DMS 273 treated with DMSO at 0.1 percent for 48 hours (cell line): ENCODE measurements around the gene CAMSAP3.

Experiments
- DNase-seq: peaks from one replicate; lab custom pipeline; 2025; lab: John Stamatoyannopoulos, UW

Gene CAMSAP3, protein sequence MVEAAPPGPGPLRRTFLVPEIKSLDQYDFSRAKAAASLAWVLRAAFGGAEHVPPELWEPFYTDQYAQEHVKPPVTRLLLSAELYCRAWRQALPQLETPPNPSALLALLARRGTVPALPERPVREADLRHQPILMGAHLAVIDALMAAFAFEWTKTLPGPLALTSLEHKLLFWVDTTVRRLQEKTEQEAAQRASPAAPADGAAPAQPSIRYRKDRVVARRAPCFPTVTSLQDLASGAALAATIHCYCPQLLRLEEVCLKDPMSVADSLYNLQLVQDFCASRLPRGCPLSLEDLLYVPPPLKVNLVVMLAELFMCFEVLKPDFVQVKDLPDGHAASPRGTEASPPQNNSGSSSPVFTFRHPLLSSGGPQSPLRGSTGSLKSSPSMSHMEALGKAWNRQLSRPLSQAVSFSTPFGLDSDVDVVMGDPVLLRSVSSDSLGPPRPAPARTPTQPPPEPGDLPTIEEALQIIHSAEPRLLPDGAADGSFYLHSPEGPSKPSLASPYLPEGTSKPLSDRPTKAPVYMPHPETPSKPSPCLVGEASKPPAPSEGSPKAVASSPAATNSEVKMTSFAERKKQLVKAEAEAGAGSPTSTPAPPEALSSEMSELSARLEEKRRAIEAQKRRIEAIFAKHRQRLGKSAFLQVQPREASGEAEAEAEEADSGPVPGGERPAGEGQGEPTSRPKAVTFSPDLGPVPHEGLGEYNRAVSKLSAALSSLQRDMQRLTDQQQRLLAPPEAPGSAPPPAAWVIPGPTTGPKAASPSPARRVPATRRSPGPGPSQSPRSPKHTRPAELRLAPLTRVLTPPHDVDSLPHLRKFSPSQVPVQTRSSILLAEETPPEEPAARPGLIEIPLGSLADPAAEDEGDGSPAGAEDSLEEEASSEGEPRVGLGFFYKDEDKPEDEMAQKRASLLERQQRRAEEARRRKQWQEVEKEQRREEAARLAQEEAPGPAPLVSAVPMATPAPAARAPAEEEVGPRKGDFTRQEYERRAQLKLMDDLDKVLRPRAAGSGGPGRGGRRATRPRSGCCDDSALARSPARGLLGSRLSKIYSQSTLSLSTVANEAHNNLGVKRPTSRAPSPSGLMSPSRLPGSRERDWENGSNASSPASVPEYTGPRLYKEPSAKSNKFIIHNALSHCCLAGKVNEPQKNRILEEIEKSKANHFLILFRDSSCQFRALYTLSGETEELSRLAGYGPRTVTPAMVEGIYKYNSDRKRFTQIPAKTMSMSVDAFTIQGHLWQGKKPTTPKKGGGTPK

DNA sequence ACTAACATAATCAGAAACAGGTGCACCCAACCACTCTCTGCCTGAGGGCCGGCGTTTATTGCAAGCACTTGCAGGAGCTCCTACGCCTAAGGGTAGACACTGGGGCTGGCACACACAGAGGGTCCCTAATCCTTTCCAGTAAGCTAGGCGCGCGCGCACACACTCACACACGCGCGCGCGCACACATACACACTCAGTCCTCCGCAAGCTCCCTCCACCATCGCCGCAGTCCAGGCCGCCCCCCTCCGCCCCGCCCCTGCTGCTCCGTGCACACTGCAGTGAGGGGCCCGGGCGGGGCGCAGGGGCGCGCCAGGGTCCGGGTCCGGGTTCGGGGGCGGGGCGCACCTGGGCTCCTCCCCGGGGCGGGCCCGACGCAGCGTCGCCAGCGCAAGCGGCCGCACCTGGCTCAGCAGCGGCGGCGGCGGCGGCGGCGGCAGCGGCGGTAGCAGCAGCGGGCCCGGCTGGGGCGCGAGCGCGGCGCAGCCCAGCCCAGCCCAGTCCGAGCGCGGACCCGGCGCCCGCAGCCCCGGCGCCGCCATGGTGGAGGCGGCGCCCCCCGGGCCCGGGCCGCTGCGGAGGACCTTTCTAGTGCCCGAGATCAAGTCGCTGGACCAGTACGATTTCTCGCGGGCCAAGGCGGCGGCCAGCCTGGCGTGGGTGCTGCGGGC is at the start of gene CAMSAP3:
CAMSAP3 (plus strand) TSS at position 398 of the 668 bp plus-strand sequence; CDS start at position 538, 140 bp downstream.
- no peak for DNase-seq

DNA sequence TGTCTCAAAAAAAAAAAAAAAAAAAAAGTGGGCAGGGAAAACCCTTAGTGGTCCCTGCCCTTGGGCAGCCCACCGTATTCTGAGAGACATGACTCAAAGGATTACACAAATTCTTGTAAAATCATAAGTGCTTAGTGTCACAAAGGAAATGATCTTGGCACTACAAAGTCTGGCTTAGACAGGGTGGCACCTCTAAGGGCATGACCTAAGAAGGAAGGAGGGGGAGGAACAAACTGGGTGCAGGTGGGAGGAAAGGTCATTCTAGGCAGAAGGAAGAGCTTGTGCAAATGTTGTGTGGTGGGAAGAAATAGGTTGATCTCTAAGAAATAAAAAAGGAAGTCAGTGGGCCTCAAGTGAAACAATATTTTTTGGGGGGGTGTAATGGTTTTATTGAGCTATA is 49.8 kb upstream of the CAMSAP3 start:
- DNase-seq, result no peak

DNA sequence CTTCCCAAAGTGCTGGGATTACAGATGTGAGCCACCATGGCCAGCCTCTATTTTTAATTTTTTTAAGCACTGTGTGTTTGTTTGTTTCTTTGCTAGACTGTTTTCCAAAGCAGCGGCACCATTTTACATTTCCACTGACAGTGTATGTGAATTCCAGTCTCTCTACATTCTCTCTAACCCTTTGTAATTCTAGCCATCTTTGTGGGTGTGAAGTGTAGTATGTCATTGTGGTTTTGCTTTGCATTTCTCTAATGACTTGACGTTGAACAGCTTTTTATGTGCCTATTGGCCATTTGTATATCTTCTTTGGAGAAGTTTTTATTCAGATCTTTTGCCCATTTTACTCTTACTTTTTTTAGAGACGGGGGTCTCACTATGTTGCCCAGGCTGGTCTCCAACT is 48.5 kb upstream of the CAMSAP3 start:
- DNase-seq, result no peak

DNA sequence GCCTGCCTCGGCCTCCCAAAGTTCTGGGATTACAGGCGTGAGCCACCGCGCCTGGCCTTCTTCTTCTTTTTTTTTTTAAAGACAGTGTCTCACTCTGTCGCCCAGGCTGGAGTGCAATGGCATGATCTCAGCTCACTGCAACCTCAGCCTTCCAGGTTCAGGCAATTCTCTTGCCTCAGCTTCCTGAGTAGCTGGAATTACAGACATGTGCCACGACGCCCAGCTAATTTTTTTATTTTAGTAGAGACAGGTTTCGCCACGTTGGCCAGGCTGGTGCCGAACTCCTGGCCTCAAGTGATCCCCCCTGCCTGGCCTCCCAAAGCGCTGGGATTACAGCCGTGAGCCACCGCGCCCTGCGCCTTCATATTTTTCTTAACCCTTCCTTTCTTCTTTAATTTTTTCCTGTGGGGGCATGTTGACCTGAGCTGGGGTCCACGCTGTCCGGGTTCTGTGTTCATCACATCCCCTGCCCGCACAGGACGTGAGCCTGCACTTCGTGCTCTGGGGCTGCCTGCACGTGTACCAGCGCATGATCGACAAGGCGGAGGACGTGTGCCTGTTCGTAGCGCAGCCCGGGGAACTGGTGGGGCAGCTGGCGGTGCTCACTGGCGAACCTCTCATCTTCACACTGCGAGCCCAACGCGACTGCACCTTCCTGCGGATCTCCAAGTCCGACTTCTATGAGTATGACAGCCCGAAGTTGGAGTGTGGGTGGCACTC is 46.1 kb upstream of the CAMSAP3 start:
- no peak for DNase-seq

DNA sequence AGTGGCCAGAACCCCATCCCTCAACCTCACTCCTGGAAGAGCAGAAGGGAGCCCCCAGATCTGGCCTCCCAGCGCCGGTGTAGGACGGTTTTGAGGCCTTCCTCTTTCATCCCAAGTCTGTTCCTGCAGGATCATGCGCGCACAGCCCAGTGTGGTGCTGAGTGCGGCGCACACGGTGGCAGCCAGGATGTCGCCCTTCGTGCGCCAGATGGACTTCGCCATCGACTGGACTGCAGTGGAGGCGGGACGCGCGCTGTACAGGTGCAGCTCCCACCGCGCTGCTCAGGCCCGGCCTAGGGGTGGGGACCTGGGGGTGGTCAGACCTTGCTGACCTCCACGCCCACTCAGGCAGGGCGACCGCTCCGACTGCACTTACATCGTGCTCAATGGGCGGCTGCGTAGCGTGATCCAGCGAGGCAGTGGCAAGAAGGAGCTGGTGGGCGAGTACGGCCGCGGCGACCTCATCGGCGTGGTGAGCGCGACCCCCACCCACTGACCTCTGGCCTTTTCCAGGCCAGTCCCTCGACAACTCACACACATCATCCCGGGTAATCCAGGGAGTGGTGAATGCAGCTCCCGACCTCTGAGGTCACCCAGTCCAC is 45.4 kb upstream of the CAMSAP3 start:
- DNase-seq, result no peak

DNA sequence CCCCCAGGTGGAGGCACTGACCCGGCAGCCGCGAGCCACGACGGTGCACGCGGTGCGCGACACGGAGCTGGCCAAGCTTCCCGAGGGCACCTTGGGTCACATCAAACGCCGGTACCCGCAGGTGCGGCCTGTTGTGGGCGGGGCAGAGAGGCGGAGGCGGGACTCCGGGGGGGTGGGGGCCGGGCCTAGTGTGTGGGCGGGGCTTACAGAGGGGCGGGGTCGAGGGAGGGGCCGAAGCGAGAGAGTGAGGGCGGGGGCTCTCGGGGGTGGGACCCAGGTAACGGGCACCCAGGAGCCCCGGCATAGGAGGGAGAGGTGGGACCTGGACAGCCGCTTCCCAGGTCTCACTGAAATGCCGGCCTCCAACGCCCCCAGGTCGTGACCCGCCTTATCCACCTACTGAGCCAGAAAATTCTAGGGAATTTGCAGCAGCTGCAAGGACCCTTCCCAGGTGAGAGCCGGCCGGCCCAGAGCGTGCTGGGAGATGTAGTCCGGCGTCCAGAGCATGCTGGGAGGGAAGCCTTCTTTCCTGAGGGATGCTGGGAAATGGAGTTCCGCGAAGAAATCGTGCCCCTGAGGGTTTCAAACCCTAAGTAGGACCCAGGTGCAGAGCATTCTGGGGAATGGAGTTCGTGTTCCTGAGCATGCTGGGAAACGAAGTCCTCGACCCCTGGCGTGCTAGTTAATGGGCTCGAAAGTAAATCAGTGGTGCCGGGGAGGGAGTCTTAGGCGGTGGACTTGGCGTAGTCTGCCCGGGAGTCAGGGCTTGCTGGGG is 44.5 kb upstream of the CAMSAP3 start:
- DNase-seq, result no peak

DNA sequence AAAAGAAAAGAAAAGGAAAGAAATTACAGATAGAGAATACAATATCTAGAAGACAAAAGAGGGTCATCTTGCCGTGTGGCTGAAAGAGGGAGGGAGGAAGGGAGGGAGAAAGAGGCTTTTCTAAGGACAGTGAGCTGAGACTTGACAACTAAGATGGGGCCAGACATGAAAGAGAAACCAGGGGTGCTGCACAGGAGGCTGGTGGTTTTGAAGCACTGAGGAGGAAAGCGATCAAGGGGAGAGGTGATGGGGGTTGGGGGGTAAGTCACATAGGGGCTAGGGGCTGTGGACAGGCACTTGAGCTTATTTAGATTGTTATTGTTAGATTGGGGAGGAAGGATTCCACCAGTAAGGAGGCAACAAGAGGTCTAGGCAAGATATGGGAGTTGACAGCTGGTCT is 42.9 kb upstream of the CAMSAP3 start:
- DNase-seq, result no peak

DNA sequence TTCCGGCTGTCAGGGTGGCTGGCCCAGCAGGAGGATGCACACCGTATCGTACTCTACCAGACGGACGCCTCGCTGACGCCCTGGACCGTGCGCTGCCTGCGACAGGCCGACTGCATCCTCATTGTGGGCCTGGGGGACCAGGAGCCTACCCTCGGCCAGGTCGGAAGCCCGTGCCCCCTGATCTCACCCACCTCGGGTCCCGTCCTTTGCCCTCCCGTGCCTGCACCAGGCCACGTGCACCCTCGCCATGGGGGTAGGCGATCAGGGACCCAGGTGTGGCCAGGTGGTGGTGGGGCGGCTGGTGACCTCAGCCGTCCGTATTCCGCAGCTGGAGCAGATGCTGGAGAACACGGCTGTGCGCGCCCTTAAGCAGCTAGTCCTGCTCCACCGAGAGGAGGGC is 41.1 kb upstream of the CAMSAP3 start:
- DNase-seq, result no peak

DNA sequence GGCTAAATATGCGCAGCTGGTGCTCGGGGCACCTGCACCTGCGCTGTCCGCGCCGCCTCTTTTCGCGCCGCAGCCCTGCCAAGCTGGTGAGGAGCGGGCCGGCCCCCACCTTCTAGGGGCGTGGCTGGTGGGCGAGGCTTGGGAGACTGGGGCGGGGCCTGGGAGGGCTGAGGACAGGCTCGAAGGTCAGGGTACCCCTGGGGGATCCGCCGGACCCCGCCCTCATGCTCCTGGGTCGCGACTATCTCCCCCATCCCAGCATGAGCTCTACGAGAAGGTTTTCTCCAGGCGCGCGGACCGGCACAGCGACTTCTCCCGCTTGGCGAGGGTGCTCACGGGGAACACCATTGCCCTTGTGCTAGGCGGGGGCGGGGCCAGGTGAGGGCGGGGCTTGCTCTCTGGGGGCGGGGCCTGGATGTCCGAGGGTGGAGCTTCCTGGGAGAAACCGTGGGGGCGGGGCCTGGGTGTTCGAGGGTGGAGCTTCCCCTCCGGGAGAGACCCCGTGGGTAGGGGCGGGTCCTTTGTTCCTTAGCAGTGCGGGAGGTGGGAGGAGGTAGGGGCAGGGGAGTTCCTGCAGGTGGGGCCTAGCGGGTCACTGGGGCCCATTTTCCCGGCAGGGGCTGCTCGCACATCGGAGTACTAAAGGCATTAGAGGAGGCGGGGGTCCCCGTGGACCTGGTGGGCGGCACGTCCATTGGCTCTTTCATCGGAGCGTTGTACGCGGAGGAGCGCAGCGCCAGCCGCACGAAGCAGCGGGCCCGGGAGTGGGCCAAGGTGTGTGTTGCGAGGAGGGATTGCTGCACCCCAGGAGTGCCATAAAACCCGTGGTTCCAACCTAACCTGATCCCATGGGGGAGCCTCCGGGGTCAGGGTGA is 40.4 kb upstream of the CAMSAP3 start:
- no peak for DNase-seq

DNA sequence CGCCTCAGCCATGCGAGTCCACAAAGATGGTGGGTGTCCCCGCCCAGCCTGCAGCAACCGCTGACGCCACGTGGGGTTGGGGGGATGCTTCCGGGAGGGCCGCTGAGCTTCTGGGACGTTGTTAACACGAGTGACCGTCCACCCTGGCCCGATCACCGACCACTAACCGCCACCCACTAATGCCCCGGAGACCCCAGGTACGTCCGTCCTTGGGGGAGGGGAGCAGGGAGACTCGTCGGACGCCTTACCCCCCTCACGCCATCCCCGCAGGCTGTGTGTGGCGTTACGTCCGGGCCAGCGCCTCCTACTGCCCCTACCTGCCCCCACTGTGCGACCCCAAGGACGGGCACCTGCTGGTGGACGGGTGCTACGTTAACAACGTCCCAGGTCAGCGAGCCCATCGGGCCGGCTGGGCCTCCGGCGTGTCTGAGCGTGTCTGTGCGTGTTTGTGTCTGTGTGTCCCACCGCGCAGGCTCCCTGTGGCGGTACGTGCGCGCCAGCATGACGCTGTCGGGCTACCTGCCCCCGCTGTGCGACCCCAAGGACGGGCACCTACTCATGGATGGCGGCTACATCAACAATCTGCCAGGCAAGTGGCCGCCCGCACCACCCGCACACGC is 38.9 kb upstream of the CAMSAP3 start:
- no peak for DNase-seq

DNA sequence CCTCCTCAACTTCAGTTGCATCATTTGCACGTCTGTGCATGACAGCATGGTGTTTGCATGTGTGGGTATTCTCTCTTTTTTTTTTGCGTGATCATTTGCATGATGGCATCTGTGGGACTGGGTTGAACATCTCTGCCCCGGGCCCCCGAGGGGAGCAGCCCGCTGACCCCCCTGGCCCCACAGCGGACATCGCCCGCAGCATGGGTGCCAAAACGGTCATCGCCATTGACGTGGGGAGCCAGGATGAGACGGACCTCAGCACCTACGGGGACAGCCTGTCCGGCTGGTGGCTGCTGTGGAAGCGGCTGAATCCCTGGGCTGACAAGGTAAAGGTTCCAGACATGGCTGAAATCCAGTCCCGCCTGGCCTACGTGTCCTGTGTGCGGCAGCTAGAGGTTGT is 37.0 kb upstream of the CAMSAP3 start:
- DNase-seq, result no peak

DNA sequence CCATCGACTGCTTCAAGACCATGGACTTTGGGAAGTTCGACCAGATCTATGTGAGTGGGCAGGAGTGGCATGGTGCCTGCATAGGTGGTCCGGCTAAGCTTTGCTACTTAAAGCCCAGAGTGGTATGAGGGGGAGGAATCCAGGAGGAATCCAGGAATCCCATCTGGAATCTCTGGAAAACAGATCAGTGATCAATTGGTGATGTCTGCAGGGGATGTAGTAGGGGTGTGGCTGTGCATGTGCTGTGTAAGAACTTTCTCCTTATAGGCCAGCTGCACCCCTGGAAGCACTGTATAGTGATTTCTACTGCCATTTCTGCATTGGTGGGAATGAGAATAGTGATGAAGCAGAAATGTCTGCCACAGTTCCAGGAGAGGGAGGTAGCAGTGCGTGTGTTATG is 36.6 kb upstream of the CAMSAP3 start:
- no peak for DNase-seq

DNA sequence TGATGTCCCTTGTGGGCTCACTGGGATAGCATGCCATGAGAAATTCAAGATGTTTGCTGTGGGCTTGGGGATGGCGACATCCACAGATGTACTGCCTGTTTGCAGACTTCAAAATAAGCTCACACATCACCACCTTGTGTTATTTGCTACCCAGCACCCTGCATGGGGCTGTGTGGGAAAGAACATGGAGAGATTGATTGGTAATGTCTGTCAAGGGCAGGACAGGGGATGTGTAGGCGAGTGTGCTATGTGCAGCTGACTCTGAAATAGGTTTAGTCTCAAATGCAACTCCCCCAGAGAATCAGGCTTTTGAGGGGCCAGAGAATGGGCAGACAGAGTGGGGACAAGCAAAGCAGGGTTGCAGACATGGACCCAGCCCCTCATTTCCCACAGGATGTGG is 35.4 kb upstream of the CAMSAP3 start:
- DNase-seq, result no peak

DNA sequence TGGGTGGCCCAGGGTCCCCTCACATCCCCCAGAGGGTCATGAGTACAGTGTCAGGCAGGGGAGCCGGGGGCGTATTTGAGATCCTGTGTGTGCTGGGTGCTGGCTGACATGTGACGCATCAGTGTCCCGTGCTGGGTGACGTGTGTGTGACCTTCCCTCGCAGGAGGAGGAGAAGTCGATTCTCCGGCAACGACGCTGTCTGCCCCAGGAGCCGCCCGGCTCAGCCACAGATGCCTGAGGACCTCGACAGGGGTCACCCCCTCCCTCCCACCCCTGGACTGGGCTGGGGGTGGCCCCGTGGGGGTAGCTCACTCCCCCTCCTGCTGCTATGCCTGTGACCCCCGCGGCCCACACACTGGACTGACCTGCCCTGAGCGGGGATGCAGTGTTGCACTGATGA is 34.3 kb upstream of the CAMSAP3 start:
- DNase-seq, result no peak

DNA sequence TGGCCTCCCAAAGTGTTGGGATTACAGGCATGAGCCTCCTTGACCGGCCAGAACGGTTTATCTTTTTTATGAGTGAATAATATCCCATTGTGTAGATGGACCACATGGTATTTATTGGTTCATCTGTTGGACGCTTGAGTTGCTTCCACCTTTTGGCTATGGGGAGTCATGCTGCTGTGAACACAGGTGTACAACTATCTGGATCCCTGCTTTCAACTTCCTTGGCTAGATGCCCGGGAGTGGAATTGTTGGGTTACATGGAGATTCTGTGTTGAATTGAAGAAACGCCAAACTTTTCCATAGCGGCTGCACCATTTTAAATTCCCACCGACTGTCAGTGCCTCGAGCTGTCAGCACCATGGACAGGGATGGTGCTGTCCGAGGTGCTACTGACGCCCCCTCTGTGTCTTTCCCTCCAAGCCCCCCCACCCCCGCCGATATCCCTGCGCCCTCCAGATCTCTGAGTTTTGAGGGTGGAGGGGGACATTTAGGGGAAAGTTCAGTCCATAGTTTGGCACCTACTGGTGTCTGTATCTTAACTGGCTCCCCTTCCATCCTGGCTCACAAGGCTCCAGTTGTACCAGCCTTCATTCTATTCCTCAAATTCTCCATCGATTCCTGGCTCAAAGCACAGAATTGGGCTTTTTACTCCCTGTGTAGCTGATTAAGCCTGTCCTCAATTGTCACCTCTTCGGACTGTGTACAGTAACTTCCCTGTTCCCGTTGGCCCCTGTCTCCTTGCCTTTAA is 32.8 kb upstream of the CAMSAP3 start:
- DNase-seq, result no peak

DNA sequence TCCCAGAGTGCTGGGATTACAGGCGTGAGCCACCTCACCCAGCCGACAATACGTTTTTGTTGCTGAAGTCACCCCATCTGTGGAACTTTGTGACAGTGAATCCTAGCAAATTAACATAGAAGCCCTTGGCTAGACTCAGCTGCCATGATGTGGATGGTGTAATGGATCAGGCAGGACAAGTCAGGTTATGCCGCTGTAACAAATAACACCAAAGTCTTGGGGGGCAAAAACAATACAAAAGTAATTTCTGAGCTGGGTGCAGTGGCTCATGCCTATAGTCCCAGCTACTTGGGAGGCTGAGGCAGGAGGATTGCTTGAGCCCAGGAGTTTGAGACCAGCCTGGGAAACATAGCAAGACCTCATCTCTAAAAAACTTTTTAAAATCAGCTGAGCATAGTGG is 30.8 kb upstream of the CAMSAP3 start:
- DNase-seq, result no peak

DNA sequence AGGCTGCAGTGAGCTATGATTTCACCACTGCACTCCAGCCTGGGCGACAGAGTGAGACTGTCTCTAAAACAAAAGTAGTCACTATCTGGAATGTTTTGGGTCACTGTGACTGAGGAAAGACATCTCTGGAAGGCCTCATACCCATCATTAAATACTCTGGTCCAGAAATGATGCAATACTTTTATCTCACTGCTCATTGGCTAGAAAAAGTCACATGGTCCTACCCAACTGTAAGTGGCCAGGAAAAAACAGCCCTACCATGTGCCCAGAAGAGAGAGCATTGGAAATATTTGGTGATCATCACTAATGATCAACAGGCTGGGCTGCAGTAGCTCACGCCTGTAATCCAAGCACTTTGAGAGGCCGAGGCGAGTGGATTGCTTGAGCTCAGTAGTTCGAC is 30.3 kb upstream of the CAMSAP3 start:
- no peak for DNase-seq

DNA sequence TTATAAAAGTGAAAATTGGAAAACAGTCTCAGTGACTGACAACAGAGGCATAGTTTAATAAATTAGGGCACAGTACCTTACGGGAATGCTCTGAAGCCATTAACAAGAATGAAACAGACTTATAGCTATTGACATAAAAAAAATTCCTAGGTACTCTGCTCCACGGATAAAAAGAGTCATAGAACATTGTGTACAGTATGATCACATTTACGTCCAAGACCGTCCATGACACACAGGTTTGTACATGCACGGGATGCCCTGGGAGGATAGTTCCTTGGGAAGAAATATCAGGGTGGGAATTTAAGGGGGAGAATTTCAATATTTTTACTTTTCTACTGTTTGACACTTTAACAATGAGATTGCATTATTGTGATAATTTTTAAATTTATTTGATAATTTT is 24.9 kb upstream of the CAMSAP3 start:
- no peak for DNase-seq
